ENCODE results near the gene TMBIM6. TPM values are rescaled to one million over a fixed set of nuclear protein-coding genes. Genes with fewer than 3 reads are reported as not detected.

Gene TMBIM6, protein sequence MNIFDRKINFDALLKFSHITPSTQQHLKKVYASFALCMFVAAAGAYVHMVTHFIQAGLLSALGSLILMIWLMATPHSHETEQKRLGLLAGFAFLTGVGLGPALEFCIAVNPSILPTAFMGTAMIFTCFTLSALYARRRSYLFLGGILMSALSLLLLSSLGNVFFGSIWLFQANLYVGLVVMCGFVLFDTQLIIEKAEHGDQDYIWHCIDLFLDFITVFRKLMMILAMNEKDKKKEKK
- 440 to 491 TPM (median 480 TPM) in 5 replicates for total RNA-seq (2022; extraction: Qiagen RNA extraction)

DNA sequence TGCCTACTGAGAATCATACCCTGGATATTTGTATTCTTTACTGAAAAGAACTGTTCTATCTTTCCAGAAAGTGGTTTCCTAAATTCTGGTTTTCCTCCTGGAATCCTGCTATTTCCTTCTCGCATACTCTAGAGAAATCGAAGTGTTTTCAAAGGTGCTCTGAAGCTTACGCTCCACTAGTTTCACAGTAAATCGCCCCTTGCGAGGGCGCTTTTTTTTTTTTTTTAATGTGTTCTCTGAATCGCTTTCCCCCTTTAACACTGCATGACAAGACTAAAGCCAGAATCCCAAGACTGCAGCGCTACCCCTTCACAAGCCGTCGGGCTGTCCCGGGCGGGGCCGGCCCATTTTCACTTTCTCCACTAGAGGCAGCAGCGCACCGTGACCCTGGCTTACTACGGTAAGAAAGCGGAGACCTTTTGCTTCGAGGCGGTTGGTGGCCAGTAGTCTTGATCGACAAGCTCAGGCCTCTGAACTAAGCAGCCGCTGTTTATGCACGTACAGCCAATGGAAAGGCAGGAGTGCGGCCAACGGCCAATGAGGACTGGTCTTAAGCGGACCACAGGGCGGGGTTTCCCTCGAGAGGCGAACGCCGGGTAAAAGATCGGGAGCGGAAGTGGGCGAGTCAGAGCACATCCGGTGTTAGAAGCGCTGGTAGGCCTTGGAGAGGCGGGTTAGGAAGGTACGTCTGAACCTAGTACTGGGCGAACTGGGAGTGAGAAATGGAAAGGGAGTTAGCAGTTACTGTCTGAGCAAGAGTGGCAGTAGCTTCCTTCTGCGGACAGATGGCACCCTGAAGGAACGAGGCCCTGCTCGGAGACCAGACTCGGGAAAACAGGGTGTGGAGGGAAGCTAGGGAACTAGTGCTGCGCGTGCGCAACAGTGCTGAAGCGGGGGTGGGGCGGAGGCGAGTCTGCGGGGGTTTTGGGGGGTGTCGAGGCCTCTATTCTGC lies at the start of gene TMBIM6:
Gene TMBIM6, plus strand, starts transcription at position 628 of the 952 bp plus-strand sequence. CDS start 10,937 bp downstream, outside the sequence.

DNA sequence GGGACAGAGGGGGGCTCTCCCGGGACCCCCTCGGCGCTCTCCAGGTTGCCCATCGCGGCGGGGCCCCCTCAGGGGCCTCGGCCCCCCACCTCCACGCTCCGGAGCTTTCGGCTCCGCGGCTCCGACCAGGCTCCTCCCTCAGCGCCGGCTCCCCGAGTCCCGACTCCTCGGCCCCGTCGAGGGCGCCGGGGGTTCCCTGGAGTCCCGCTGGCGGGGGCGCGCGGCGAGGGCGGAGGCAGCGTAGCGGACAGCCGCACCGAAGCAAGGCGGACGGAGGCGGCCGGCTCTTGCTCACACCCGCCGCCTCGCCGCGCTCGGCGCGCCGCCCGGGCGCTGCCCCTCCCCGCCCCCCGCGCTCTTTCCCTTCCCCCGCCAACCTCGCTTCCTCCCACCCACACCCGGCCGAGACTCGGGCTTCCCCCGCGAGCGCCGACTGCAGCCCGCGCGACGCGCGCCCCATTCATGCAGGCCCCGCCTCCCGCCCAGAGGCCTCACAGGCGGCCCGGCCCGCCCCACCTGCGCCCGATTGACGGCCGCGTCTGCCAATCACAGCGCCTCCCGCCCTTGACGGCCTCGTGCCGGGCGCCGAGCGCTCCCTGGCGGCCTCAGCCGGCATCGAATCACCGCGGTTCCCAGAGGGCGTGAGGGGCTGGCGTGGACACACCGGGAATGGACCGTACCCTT lies 34.1 kb upstream of the TMBIM6 start, which contains the start of gene FMNL3:
Gene FMNL3, minus strand, starts transcription at position 278 of the 684 bp plus-strand sequence. Its CDS starts 225 bp downstream, at position 53.

Other genes with a start within 250 kb of the TMBIM6 start
- 1.5 to 2.6 TPM (median 2.2 TPM) in 5 replicates for gene KCNH3, start 202.5 kb upstream of the TMBIM6 start, total RNA-seq (2022; extraction: Qiagen RNA extraction)
- gene MCRS1, start 173.4 kb upstream of the TMBIM6 start, total RNA-seq (2022; extraction: Qiagen RNA extraction), result 61.8 to 68.8 TPM (median 64.9 TPM) in 5 replicates
- gene FAM186B, start 135.9 kb upstream of the TMBIM6 start, total RNA-seq (2022; extraction: Qiagen RNA extraction), result 0.08 to 0.24 TPM (median 0.11 TPM) in 5 replicates
- 5.5 to 7.5 TPM (median 6.4 TPM) in 5 replicates for gene PRPF40B, start 118.0 kb upstream of the TMBIM6 start, total RNA-seq (2022; extraction: Qiagen RNA extraction)
- gene FMNL3, start 34.2 kb upstream of the TMBIM6 start, total RNA-seq (2022; extraction: Qiagen RNA extraction), result 1.3 to 2.4 TPM (median 1.9 TPM) in 5 replicates
- gene NCKAP5L, start 86.9 kb downstream of the TMBIM6 start, total RNA-seq (2022; extraction: Qiagen RNA extraction), result 8.2 to 10.1 TPM (median 9.5 TPM) in 5 replicates
- gene BCDIN3D, start 101.5 kb downstream of the TMBIM6 start, total RNA-seq (2022; extraction: Qiagen RNA extraction), result 4.1 to 4.5 TPM (median 4.1 TPM) in 5 replicates
- gene FAIM2, start 162.3 kb downstream of the TMBIM6 start, total RNA-seq (2022; extraction: Qiagen RNA extraction), result 0.01 to 0.13 TPM (median 0.03 TPM) in 3 of 5 replicates, not detected in the others
- not detected in 5 replicates for gene AQP2, start 209.2 kb downstream of the TMBIM6 start, total RNA-seq (2022; extraction: Qiagen RNA extraction)
- not detected in 5 replicates for gene AQP5, start 220.3 kb downstream of the TMBIM6 start, total RNA-seq (2022; extraction: Qiagen RNA extraction)
- gene AQP6, start 231.4 kb downstream of the TMBIM6 start, total RNA-seq (2022; extraction: Qiagen RNA extraction), result not detected in 5 replicates